Measurements from ENCODE around the gene CRADD. TPM values are rescaled to one million over a fixed set of nuclear protein-coding genes. Genes with fewer than 3 reads are reported as not detected.

The CRADD gene
- total RNA-seq, 1 donor from 2014 or later, result 41.2 TPM

GRCh38 chr12:93908846-93909567 lies 231.8 kb downstream of the CRADD start:
- Histone ChIP-seq H3K36me3 (no peaks in the 10 kb centered on the region), H3K4me3 (no peak overlapping the region), H4K20me1 (ENCODE audit: low read depth) (no peaks in the 10 kb centered on the region), H3F3A (ENCODE audit: low read depth) (no peaks in the 10 kb centered on the region), H2AFZ (replicated peaks) (no peak overlapping the region), H3K4me2 (no peak overlapping the region), H3K27me3 (no peaks in the 10 kb centered on the region), H3K27ac (no peak overlapping the region), H3K79me2 (ENCODE audit: low read depth) (no peaks in the 10 kb centered on the region), H3K4me1 (no peaks in the 10 kb centered on the region), H3K9ac (no peak overlapping the region), H3K9me3 (ENCODE audit: low read depth) (no peaks in the 10 kb centered on the region)
- H3K4me3 Mint-ChIP-seq, result no peak overlapping the region
- no peak for TF ChIP-seq EZH2 (IDR thresholded peaks at IDR 0.05)
- no peak for TF ChIP-seq EZH2phosphoT487 (IDR thresholded peaks at IDR 0.05)
- no peak for TF ChIP-seq CTCF (IDR thresholded peaks at IDR 0.05)
- no peak overlapping the region for H3K27ac Mint-ChIP-seq
- no peaks in the 10 kb centered on the region for H3K36me3 Mint-ChIP-seq
- DNase-seq (ENCODE audit: low spot score), result no peak
- no peaks in the 10 kb centered on the region for H3K27me3 Mint-ChIP-seq (ENCODE audit: insufficient read depth, low read depth)
- H3K4me1 Mint-ChIP-seq, result no peaks in the 10 kb centered on the region
- peaks cover 7% of the 10 kb centered on the region for H3K9me3 Mint-ChIP-seq

- H3K9ac ChIP-seq, result no peak overlapping the region
- H4K20me1 ChIP-seq (ENCODE audit: low read depth), result no peaks in the 10 kb centered on the region
Measured at GRCh38 chr12:93911396-93911795, 234.2 kb downstream of the CRADD start.

GRCh38 chr12:93912086-93912733 lies 235.0 kb downstream of the CRADD start:
- H3K9ac ChIP-seq, result no peak overlapping the region
- H3K4me1 ChIP-seq, result no peaks in the 10 kb centered on the region
- no peak overlapping the region for H3K27ac ChIP-seq
- Mint-ChIP-seq H3K27ac (no peak overlapping the region), H3K4me1 (no peaks in the 10 kb centered on the region), H3K27me3 (ENCODE audit: insufficient read depth, low read depth) (peaks cover 2% of the 10 kb centered on the region), H3K9me3 (no peaks in the 10 kb centered on the region), H3K4me3 (no peak overlapping the region), H3K36me3 (no peaks in the 10 kb centered on the region)
- no peak overlapping the region for H3K4me3 ChIP-seq
- no peaks in the 10 kb centered on the region for H3F3A ChIP-seq (ENCODE audit: low read depth)
- no peak overlapping the region for H3K4me2 ChIP-seq
- no peak overlapping the region for H2AFZ ChIP-seq (replicated peaks)
- no peaks in the 10 kb centered on the region for H3K36me3 ChIP-seq
- no peaks in the 10 kb centered on the region for H4K20me1 ChIP-seq (ENCODE audit: low read depth)
- no peak for TF ChIP-seq EZH2 (IDR thresholded peaks at IDR 0.05)
- TF ChIP-seq CTCF (IDR thresholded peaks at IDR 0.05), result no peak
- TF ChIP-seq EZH2phosphoT487 (IDR thresholded peaks at IDR 0.05), result no peak
- no peaks in the 10 kb centered on the region for H3K9me3 ChIP-seq (ENCODE audit: low read depth)
- H3K79me2 ChIP-seq (ENCODE audit: low read depth), result no peaks in the 10 kb centered on the region
- no peaks in the 10 kb centered on the region for H3K27me3 ChIP-seq
- no peak for DNase-seq (ENCODE audit: low spot score)

More at GRCh38 chr12:93911396-93911795, 234.2 kb downstream of the CRADD start:
- Histone ChIP-seq H3K4me2 (no peak overlapping the region), H3F3A (ENCODE audit: low read depth) (no peaks in the 10 kb centered on the region), H2AFZ (replicated peaks) (no peak overlapping the region), H3K27me3 (no peaks in the 10 kb centered on the region), H3K36me3 (no peaks in the 10 kb centered on the region), H3K27ac (no peak overlapping the region), H3K4me3 (no peak overlapping the region), H3K9me3 (ENCODE audit: low read depth) (no peaks in the 10 kb centered on the region), H3K4me1 (no peaks in the 10 kb centered on the region), H3K79me2 (ENCODE audit: low read depth) (no peaks in the 10 kb centered on the region)
- TF ChIP-seq CTCF (IDR thresholded peaks at IDR 0.05), result no peak
- TF ChIP-seq EZH2phosphoT487 (IDR thresholded peaks at IDR 0.05), result no peak
- no peak for TF ChIP-seq EZH2 (IDR thresholded peaks at IDR 0.05)
- Mint-ChIP-seq H3K4me1 (no peaks in the 10 kb centered on the region), H3K36me3 (no peaks in the 10 kb centered on the region), H3K27me3 (ENCODE audit: insufficient read depth, low read depth) (no peaks in the 10 kb centered on the region), H3K4me3 (no peak overlapping the region), H3K27ac (no peak overlapping the region), H3K9me3 (peaks cover 3% of the 10 kb centered on the region)
- DNase-seq (ENCODE audit: low spot score), result no peak
